ENCODE data around the gene CCDC85A. TPM values are rescaled to one million over a fixed set of nuclear protein-coding genes. Genes with fewer than 3 reads are reported as not detected.

The CCDC85A gene
- total and polyA plus RNA-seq, 9 donors: 2.8 to 5.5 (median 4.4) TPM

DNA sequence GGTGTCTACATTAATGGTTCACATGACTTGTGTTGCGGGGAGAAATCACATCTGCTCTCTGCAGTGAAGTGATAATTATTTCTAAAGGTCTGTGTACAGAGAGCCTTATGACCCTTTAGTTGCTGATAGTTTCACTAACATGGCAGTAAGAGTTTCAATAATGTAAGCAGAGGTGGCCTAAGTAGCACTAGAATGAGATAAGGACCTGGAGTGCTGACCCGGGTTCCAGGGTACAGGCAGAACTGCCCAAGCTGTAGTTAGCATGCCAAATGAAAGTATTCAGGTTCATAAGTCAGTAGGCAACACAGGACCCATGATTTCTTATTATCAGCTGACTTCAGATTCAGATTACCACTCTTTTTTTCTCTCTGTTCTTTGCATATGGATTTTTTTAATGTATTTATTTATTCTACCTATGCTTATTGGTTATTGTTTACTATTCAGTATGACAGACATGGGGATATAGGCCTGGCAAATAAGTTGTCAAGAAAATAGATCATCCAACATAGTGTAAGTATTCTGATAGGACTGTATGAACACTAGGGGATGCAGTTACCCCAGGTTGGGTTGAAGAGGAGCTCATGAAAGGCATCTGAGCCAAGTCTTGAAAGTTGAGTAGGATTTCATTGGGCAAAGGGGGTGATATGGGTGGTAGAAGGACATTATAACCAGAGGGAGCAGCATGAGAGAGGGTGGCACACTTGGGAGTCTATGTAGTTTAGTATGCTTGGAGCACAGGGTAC, 105.2 kb downstream of the CCDC85A start:
- WGBS (ENCODE audit: insufficient coverage): 60% methylated on average over 1 of the region's 2 CpGs
- DNase-seq: no peak
- Histone ChIP-seq H3K4me1 (ENCODE audit: control insufficient read depth, insufficient read depth, low read length) (no peaks in the 10 kb centered on the region), H3K9me3 (replicated peaks; ENCODE audit: control insufficient read depth, low read depth, low read length) (no peaks in the 10 kb centered on the region), H3K36me3 (ENCODE audit: control insufficient read depth, insufficient read depth, low read length) (no peaks in the 10 kb centered on the region), H3K27ac (ENCODE audit: low read length) (no peak overlapping the region), H3K4me3 (ENCODE audit: low read length) (no peak overlapping the region), H3K27me3 (ENCODE audit: control insufficient read depth, insufficient read depth, low read length) (no peaks in the 10 kb centered on the region)

DNA sequence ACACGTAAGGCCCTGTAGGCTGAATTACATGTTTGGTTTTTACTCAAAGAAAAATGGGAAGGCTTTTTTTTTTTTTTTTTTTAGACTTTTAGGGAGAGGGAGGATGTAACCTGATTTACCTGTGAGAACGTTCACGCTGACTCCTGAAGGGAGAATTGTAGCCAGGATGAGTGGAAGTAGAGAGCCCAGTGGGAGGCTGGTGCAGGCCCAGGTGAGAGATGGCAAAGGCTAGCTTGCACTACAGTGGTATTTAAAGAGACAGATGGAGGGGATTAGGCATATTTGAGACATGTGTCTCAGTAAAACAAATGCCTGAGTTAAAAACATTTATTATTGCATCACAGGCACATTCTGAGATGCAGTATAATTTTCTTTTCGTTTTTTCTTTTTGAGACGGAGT, 107.9 kb downstream of the CCDC85A start:
- H3K9me3 ChIP-seq (replicated peaks; ENCODE audit: control insufficient read depth, low read depth, low read length): no peaks in the 10 kb centered on the region
- no peak overlapping the region for H3K27ac ChIP-seq (ENCODE audit: low read length)
- no peaks in the 10 kb centered on the region for H3K27me3 ChIP-seq (ENCODE audit: control insufficient read depth, insufficient read depth, low read length)
- no peaks in the 10 kb centered on the region for H3K36me3 ChIP-seq (ENCODE audit: control insufficient read depth, insufficient read depth, low read length)
- no peak for DNase-seq
- 73% methylated on average over 5 of the region's 5 CpGs for WGBS (ENCODE audit: insufficient coverage)
- no peaks in the 10 kb centered on the region for H3K4me1 ChIP-seq (ENCODE audit: control insufficient read depth, insufficient read depth, low read length)
- no peak overlapping the region for H3K4me3 ChIP-seq (ENCODE audit: low read length)

DNA sequence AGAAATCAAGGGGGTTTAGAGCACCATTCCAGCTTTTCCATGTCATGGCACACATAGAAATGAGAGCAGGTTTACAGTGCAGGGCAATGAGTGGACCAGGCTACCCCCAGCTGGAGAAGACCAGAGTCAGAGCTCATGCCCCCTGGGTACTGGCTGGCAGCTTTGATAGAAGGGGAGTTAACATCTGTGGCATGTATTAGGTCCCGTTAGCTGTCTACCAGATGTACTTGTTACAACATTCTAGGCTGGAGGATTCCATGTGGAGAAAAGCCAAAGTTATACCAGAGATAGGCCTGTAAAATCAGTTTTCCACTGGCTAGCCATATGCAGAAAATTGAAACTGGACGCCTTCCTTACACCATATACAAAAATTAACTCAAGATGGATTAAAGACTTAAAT, 109.2 kb downstream of the CCDC85A start:
- Histone ChIP-seq H3K4me1 (ENCODE audit: control insufficient read depth, insufficient read depth, low read length) (no peaks in the 10 kb centered on the region), H3K27ac (ENCODE audit: low read length) (no peak overlapping the region), H3K27me3 (ENCODE audit: control insufficient read depth, insufficient read depth, low read length) (no peaks in the 10 kb centered on the region), H3K9me3 (replicated peaks; ENCODE audit: control insufficient read depth, low read depth, low read length) (no peaks in the 10 kb centered on the region), H3K4me3 (ENCODE audit: low read length) (no peak overlapping the region), H3K36me3 (ENCODE audit: control insufficient read depth, insufficient read depth, low read length) (no peaks in the 10 kb centered on the region)
- peak; percentile 44 for DNase-seq
- no CpG with 5 or more reads among the region's 2 CpGs for WGBS (ENCODE audit: insufficient coverage)

DNA sequence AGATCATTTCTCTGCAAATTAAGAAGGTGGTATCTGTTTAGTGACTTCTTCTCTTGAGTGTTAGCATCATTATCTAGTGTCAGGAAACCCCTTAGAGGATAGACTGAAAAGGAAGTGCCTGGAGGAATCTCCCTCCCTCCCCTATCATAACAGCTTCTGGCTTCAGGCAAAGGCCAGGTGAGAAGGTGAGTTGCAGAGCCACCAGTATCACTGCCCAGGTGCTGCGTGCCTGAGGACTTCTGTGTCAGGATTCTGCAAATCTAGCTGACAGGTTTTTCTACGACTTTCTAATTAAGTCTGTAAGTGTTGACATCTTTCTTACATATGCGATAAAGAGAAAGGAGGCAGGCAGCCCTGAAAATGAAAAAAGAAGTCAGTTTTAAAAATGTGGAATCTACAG, 111.9 kb downstream of the CCDC85A start:
- no peak for DNase-seq
- Histone ChIP-seq H3K27ac (ENCODE audit: low read length) (no peak overlapping the region), H3K36me3 (ENCODE audit: control insufficient read depth, insufficient read depth, low read length) (no peaks in the 10 kb centered on the region), H3K27me3 (ENCODE audit: control insufficient read depth, insufficient read depth, low read length) (no peaks in the 10 kb centered on the region), H3K4me1 (ENCODE audit: control insufficient read depth, insufficient read depth, low read length) (peaks cover 10% of the 10 kb centered on the region), H3K4me3 (ENCODE audit: low read length) (no peak overlapping the region), H3K9me3 (replicated peaks; ENCODE audit: control insufficient read depth, low read depth, low read length) (no peaks in the 10 kb centered on the region)
- 100% methylated on average over 1 of the region's 3 CpGs for WGBS (ENCODE audit: insufficient coverage)

DNA sequence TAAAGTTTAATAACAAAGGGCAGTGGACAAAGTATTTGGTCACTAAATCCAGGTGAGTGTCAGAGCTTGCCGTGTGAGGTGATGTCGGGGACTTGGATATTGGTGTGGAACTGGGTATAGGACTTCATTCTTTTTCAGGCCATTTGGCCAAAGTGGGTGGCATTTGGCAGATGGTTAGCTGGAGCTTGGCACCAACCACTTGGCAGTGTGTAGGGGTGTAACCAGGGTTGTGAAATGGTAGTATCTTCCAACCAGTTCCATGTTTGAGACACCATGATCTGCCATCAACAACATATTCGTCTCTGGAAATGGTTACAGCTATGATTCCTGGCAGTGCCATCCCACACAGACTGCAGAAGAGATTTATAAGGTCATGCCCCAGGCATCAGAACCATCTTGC, 113.9 kb downstream of the CCDC85A start:
- H3K9me3 ChIP-seq (replicated peaks; ENCODE audit: control insufficient read depth, low read depth, low read length): no peaks in the 10 kb centered on the region
- WGBS (ENCODE audit: insufficient coverage): 79% methylated on average over 2 of the region's 3 CpGs
- H3K27me3 ChIP-seq (ENCODE audit: control insufficient read depth, insufficient read depth, low read length): no peaks in the 10 kb centered on the region
- no peaks in the 10 kb centered on the region for H3K36me3 ChIP-seq (ENCODE audit: control insufficient read depth, insufficient read depth, low read length)
- DNase-seq: no peak
- H3K4me3 ChIP-seq (ENCODE audit: low read length): no peak overlapping the region
- H3K27ac ChIP-seq (ENCODE audit: low read length): no peak overlapping the region
- peaks cover 10% of the 10 kb centered on the region for H3K4me1 ChIP-seq (ENCODE audit: control insufficient read depth, insufficient read depth, low read length)

DNA sequence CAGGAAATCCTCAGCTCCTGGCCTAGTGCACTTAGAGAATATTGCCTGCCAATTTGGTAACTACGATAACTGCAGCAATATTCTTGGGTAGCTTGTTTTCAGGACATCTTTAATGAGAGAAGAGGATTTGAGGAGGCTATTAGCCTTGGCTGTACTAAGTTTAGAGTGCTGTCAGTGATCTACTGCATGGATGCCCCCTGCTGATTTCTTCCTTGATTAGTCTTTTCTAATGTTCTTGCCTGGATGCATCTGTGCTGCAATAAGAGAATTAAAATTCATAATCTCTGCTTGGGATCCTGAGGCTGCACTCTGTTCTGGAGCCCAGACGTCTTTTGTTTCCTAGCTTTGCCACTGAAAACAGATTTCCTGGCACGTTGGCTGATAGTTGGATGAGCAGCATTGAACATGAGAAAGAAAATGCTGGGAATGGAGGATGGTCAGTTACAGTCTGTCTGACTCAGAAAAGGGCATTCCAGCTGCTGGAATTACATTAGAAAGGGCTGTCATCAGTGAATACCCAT, 115.4 kb downstream of the CCDC85A start:
- H3K36me3 ChIP-seq (ENCODE audit: control insufficient read depth, insufficient read depth, low read length): no peaks in the 10 kb centered on the region
- 7% methylated on average over 1 of the region's 3 CpGs for WGBS (ENCODE audit: insufficient coverage)
- no peak overlapping the region for H3K4me3 ChIP-seq (ENCODE audit: low read length)
- H3K9me3 ChIP-seq (replicated peaks; ENCODE audit: control insufficient read depth, low read depth, low read length): no peaks in the 10 kb centered on the region
- H3K27ac ChIP-seq (ENCODE audit: low read length): no peak overlapping the region
- peak; percentile 68 for DNase-seq
- H3K4me1 ChIP-seq (ENCODE audit: control insufficient read depth, insufficient read depth, low read length): peaks cover 10% of the 10 kb centered on the region
- H3K27me3 ChIP-seq (ENCODE audit: control insufficient read depth, insufficient read depth, low read length): no peaks in the 10 kb centered on the region

DNA sequence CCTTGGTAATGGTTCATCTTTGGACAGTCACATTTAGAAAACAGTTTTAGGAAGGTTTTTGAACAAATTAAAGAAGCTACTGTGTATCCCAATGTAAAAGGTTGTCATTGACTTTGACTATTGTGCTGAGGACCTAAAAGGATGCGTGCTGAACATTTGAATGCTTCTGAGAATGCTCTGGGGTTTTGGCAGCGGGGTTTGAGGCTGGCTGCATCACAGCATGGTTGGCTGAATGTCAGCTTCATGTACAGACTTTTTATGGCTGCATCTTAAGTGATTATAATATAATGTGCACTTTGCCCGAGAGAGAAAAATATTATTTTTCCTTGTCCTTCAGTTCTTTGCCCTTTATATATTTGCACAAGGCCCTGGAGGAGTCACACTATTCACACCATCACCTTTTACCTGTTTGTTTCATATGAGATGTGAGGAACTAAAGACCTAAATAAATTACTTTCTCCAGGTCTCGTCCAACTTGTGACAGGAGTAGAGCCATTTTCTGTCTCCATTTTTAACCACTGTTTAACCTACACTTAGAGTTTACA, 125.9 kb downstream of the CCDC85A start:
- H3K9me3 ChIP-seq (replicated peaks; ENCODE audit: control insufficient read depth, low read depth, low read length): no peaks in the 10 kb centered on the region
- DNase-seq: peak; percentile 42
- WGBS (ENCODE audit: insufficient coverage): 20% methylated on average over 1 of the region's 4 CpGs
- no peak overlapping the region for H3K27ac ChIP-seq (ENCODE audit: low read length)
- H3K27me3 ChIP-seq (ENCODE audit: control insufficient read depth, insufficient read depth, low read length): no peaks in the 10 kb centered on the region
- no peak overlapping the region for H3K4me3 ChIP-seq (ENCODE audit: low read length)
- H3K4me1 ChIP-seq (ENCODE audit: control insufficient read depth, insufficient read depth, low read length): peaks cover 7% of the 10 kb centered on the region
- H3K36me3 ChIP-seq (ENCODE audit: control insufficient read depth, insufficient read depth, low read length): no peaks in the 10 kb centered on the region

DNA sequence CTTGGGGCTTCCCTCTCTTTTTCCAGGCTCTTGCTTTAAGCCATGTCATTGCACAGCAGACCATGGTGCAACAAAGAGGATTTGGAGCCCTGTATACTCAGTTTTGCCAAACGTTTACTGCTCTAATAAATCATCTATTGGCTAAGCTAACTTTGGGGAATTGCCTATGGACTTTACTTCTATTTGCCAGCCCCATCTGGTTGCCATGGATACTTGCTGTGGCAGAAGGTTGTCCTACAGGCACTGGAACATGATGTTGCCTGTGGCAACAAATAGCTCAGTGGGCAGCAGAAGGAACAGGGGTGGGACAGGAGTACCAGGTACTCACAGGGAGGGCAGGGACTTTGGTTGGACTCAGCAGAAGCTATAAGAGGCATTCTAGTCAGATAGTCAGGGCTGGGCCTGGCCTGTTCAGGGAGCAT, 129.7 kb downstream of the CCDC85A start:
- Histone ChIP-seq H3K9me3 (replicated peaks; ENCODE audit: control insufficient read depth, low read depth, low read length) (no peaks in the 10 kb centered on the region), H3K4me1 (ENCODE audit: control insufficient read depth, insufficient read depth, low read length) (peaks cover 10% of the 10 kb centered on the region), H3K27ac (ENCODE audit: low read length) (peak overlapping the region; percentile 83), H3K36me3 (ENCODE audit: control insufficient read depth, insufficient read depth, low read length) (no peaks in the 10 kb centered on the region), H3K27me3 (ENCODE audit: control insufficient read depth, insufficient read depth, low read length) (no peaks in the 10 kb centered on the region), H3K4me3 (ENCODE audit: low read length) (no peak overlapping the region)
- DNase-seq: peak; percentile 84
- WGBS (ENCODE audit: insufficient coverage): 0% methylated on average over 1 of the region's 1 CpG

DNA sequence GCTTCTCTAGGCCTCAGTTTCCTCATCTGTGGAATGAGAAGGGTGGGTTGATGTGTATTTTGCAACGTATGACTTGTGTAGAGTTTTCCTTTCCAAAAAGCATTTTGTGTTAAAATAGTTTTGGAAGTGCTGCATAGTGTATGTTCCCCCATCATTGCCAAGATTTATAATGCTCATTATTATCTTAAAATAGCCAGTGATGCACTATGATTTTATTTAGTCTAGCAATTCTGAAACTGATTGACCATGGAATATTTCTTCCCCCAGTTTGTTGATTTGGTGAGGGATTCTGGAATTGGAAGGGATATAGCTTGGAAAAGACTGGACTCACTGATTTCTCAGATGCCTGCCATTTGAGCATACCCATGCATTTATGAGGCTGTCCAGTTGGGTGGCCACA, 130.6 kb downstream of the CCDC85A start:
- no peaks in the 10 kb centered on the region for H3K36me3 ChIP-seq (ENCODE audit: control insufficient read depth, insufficient read depth, low read length)
- whole genome bisulfite sequencing (ENCODE audit: insufficient coverage): no CpG with 5 or more reads among the region's 1 CpG
- no peak overlapping the region for H3K4me3 ChIP-seq (ENCODE audit: low read length)
- no peaks in the 10 kb centered on the region for H3K27me3 ChIP-seq (ENCODE audit: control insufficient read depth, insufficient read depth, low read length)
- peak overlapping the region; percentile 83 for H3K27ac ChIP-seq (ENCODE audit: low read length)
- H3K4me1 ChIP-seq (ENCODE audit: control insufficient read depth, insufficient read depth, low read length): peaks cover 10% of the 10 kb centered on the region
- DNase-seq: peak; percentile 85
- H3K9me3 ChIP-seq (replicated peaks; ENCODE audit: control insufficient read depth, low read depth, low read length): no peaks in the 10 kb centered on the region

DNA sequence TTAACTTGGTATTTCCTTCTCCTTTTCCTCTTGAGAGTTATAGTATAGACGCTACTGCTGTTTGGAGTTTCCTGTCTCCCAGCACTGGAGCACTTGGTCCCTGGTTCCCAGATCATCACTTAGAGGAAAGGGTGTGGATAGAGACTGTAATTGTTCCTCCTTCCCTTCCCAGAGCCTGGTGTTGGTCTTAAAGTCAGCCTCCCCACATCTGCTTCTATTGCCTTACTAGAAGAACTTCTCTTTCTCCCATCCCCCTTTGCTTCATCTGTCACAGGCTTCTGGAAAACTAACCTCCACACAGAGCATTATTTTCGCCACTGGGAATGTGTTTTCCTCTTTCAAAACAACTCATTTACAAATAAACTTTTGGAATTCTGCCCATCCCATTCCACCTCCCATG, 131.0 kb downstream of the CCDC85A start:
- Histone ChIP-seq H3K36me3 (ENCODE audit: control insufficient read depth, insufficient read depth, low read length) (no peaks in the 10 kb centered on the region), H3K4me3 (ENCODE audit: low read length) (no peak overlapping the region), H3K4me1 (ENCODE audit: control insufficient read depth, insufficient read depth, low read length) (peaks cover 10% of the 10 kb centered on the region), H3K9me3 (replicated peaks; ENCODE audit: control insufficient read depth, low read depth, low read length) (no peaks in the 10 kb centered on the region), H3K27me3 (ENCODE audit: control insufficient read depth, insufficient read depth, low read length) (no peaks in the 10 kb centered on the region), H3K27ac (ENCODE audit: low read length) (peak overlapping the region; percentile 83)
- DNase-seq: peak; percentile 96
- WGBS (ENCODE audit: insufficient coverage): no CpG with 5 or more reads among the region's 2 CpGs

All from muscle of leg (tissue), 11 donors.